Measurements from ENCODE around the gene ANTXR2.

- TF ChIP-seq, protein P1, sequence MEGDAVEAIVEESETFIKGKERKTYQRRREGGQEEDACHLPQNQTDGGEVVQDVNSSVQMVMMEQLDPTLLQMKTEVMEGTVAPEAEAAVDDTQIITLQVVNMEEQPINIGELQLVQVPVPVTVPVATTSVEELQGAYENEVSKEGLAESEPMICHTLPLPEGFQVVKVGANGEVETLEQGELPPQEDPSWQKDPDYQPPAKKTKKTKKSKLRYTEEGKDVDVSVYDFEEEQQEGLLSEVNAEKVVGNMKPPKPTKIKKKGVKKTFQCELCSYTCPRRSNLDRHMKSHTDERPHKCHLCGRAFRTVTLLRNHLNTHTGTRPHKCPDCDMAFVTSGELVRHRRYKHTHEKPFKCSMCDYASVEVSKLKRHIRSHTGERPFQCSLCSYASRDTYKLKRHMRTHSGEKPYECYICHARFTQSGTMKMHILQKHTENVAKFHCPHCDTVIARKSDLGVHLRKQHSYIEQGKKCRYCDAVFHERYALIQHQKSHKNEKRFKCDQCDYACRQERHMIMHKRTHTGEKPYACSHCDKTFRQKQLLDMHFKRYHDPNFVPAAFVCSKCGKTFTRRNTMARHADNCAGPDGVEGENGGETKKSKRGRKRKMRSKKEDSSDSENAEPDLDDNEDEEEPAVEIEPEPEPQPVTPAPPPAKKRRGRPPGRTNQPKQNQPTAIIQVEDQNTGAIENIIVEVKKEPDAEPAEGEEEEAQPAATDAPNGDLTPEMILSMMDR (IDR thresholded peaks at IDR 0.05) = no peak
- no peak for TF ChIP-seq POLR2A (IDR thresholded peaks at IDR 0.05)
These were observed 166.0 kb downstream of the ANTXR2 start for GRCh38 chr4:79907001-79907400.

Data from prostate gland (tissue), 2 donors.